ENCODE measurements around the gene NRDC.

- TF ChIP-seq CTCF (IDR thresholded peaks at IDR 0.05; ENCODE audit: low read depth, low read length, poor library complexity, severe bottlenecking) = no peak
- TF ChIP-seq EZH2phosphoT487 (IDR thresholded peaks at IDR 0.05; ENCODE audit: borderline replicate concordance, low read length) = no peak
Observed at GRCh38 chr1:51792864-51793263, 85.7 kb downstream of the NRDC start.

Data from DOHH2 (cell line).